Dermis blood vessel endothelial cell (primary cell): ENCODE measurements around the gene SAMD10. TPM values are rescaled to one million over a fixed set of nuclear protein-coding genes. Genes with fewer than 3 reads are reported as not detected.
"Not testable (repeated sequence)": the region's sequence is repeated elsewhere in the genome, so short reads cannot be mapped to it uniquely, and the experiment has no call there.

Experiments used
- DNase-seq: peaks from one replicate; pipeline ENCODE4 v3.0.0; 2010
- total RNA-seq: library from RNA; depleted of rRNA; stranded (reverse); fragments of >200 nt; gene quantifications from 2 replicates; pipeline ENCODE4 v1.2.3, GENCODE V29; 2014

SAMD10 gene
- total RNA-seq, 1 donor from 2014 or later = 4.3 TPM

DNA sequence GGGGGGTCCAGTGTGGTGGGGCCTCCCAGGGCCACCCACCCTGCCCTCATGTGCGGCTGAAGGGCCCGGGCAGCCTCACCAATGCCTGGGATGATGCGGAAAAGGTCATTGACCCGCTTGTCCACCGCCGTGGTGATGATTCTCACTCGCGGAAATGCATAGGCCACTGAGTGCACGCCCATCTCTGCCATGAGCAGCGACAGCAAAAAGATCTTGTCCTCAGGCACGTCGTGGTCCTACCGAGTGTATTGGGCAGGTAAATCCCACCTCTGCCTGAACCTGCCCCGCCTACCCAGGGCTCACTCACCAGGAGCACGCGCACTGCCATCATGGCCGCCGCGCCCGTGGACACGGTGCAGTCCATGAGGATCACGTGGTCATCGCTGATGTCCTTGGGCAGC, 39.4 kb downstream of the SAMD10 start:
- DNase-seq = no peak

DNA sequence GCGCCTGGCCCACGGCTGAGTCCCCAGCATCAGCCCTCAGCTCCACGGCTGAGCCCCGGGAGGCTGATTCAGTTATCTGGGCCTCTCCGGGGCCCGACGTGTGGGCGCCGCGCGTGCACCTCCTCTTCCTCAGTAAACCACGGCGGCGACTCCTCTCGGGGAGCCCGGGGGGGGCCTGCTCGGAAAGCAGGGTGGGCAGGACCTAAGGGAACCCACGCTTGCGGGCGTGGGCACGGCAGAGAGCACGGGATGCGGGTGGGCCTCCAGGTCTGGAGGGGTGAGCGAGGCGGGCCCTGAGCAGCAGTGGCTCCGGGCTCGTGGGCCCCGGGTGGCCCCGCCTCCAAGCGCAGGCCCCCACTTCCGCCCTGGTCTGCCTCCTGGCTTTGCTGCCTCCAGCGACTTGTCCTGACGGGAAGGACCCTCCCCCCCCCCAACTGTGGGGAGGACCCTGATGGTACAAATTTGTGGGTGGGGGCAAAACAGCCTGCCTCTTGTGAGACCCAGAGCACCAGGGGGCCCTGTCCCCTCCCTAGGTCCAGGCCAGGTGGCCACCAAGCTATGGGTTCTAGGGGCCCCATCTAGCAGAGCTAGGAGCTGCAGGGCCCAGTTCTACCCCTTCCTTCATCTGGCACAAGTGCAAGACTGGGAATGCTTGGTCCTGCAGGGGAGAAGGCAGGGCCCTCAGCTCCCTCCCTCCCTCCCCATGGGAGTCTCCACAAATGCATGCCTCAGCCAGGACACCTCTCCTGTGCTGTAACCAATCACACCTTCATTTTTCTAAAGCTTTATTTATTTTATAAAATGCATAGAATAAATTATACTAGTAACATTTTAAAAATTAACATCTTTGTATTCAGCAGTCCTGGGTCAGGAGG, 40.1 kb downstream of the SAMD10 start:
- DNase-seq = no peak

DNA sequence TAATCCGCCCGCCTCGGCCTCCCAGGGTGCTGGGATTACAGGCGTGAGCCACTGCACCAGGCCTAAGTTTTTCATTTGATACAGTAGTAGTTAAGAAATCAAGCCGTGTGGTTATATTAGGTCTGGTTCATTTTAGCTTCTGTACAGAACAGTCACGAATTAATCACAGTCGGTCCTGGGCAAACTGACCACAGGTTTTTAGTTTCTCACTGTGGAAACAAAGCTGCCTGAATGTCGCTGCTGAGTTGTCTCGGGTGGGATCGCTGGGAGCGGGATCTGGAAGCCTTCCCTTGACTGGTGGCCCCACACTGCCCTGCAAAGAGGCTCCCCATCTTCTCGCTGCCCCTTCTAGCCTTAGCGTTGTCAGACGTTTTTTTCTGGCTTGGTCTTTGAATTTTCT, 41.8 kb downstream of the SAMD10 start:
- DNase-seq = no peak

DNA sequence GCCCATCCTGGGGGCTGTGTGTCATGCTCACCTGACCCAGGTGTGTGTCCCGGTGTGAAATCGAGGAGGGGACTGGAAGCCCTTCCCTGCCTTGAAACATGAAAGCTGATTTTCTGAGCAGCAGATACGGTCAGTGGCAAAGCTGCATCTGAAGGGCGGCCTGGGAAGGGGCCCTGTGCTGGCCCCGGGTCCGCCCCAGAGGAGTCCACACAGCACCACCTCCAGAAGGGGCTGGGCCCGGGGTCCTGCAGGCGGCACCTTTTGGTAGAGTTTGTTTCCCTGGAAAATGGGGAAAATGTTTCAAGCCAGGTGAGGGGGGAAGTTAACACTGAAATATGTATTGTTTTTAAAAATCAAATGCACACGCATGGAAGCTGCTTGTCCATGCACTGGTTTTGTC, 44.0 kb downstream of the SAMD10 start:
- DNase-seq = no peak

DNA sequence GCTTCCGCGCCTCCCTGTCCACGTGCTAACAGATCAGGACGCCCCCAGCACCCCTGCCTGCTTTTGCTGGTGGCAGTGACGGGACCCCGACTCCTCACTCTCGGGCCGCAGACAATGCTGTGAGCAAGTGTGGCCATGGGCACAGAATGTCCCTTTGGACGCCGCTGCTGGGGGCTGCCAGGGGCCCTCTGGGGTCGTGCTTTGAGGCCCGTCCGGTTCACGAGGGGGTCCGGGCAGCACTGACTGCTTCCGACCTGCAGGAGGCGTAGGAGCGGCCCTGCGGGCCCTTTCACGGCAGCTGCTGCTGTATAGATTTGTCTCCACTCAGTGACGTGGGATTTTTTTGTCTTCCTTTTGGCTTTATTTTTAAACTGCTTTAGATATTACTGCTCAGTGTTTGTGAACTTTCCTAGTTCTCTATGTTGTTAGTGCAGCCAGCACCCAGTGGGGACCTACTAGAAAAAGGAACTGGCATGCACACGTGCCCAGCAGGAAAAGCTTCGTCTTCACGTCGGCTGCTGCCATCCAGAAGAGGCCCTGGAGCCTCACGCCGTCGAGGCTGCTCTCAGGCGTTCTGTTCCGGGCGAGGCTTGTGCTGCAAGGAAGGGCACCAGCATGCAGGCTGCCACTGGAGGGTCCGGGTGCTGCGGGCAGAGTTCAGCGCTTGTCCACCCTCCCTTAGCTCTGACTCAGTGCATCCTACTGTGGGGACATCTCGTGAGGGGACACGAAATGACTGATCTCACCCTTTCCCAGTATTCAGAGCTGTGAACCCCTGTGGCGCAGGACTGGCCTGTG, 45.0 kb downstream of the SAMD10 start:
- DNase-seq = peak; percentile 36

DNA sequence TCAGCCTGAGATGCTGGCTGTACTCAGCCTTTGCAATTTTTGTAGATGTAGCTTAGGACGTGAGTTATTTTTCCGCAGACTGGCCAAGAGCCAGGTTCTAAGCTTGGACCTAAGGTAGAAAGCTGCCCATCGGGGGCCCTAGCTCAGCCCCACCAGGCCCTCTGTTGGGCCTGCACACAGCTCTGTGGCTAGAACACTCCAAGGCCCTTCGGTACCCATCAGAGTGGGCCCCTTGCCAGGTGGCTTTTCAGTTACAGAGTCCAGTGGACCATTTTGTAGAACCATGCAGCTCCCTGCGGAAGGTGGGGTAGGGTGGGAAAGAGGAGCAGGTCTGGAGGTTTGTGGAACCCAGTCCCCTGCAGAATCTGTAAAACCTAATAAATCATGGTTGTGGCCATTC, 45.8 kb downstream of the SAMD10 start:
- DNase-seq = no peak

DNA sequence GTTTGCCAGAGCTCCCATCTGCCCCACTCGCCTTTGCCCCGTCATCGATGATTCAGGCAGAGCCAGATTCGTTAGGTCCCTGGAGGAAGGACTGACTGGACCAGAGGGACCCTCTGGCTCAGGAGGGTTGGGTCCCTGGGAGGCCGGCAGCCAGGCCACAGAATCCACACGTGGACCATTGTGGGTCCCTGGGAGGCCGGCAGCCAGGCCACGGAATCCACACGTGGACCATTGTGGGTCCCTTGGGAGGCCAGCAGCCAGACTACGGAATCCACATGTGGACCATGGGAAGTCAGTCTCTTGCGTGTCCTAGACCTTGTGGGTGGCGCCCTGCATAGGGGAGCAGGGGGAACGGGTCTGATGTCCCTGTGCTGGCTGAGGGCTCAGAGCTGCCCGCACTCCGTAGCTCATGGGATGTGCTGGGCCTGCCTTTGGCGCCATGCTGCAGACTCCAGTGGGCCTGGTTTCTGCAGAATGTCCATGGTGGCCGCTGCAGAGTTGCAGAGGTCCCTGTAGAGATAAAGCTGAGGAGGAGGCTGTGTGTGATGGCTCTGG, 46.8 kb downstream of the SAMD10 start:
- DNase-seq = no peak

DNA sequence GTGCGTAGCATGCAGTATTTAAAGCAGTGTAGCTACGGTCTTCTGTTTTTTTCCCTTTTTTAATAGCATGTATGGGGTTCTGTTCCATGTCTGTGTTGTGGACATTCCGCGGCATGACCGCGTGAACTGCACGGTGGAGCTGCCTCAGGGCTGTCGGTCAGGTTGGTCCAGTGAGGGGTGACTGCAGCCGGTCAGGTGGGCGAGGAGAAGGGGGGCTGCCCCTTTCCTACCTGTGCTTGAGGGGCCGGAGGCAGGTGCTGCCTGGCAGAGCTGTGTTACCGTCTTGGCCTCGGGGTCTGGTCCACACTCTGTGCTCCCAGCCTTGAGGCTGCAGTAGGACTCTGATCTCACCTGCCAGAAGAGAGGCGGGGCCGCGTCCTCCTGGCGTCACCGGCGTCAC, 47.7 kb downstream of the SAMD10 start:
- DNase-seq = no peak

DNA sequence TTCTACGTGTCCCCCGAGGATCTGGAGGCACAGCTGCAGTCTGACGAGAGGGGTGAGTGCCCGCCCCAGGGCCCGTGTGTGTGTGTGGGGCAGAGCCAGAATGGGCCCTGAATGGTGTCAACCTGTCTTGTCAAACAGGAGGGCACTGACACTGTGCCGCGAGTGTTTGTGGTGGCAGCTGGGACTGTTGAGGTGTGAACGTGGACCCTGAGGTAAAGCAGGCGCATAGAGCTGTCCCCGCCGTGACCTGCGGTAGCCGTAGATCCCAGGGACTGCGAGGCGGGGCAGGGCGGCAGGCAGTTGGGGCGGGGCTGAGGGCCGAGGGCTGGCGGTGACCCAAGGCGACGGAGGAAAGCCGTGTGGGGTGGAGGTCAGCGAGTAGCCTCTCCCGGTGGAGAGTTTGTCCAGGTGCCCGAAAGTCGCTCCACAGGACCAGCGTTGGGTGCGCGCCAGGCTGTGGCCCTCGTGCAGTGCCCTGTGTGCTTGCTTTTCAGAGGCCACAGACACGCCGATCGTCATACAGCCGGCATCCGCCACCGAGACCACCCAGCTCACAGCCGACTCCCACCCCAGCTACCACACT, 48.4 kb downstream of the SAMD10 start:
- DNase-seq = no peak

DNA sequence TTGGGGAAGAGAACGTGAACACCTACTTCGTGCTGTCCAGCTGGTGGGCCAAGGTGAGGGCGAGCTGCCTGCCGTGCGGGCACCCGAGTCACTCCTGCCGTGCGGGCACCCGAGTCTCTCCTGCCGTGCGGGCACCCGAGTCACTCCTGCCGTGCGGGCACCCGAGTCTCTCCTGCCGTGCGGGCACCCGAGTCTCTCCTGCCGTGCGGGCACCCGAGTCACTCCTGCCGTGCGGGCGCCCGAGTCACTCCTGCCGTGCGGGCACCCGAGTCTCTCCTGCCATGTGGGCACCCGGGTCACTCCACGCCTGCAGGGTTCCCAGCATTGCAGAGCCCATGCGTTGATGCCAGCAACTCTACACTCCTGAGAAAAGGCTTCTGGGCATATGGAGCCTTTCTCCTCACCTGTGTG, 50.0 kb downstream of the SAMD10 start:
- DNase-seq = not testable (repeated sequence)

DNA sequence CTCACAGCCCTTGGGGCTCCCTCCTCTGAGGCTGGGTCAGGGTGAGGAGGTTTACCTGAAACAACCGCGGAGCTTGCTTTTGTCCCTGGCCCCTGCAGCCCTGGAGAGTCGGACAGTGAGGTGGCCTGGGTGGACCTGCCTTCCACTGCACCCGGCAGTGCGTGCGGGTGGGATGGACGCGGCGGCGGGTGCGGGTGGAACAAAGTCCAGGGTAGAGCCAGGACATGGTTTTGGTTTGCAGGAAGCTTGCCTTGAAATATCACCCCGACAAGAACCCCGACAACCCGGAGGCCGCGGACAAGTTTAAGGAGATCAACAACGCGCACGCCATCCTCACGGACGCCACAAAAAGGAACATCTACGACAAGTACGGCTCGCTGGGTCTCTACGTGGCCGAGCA, 50.4 kb downstream of the SAMD10 start:
- no peak for DNase-seq

DNA sequence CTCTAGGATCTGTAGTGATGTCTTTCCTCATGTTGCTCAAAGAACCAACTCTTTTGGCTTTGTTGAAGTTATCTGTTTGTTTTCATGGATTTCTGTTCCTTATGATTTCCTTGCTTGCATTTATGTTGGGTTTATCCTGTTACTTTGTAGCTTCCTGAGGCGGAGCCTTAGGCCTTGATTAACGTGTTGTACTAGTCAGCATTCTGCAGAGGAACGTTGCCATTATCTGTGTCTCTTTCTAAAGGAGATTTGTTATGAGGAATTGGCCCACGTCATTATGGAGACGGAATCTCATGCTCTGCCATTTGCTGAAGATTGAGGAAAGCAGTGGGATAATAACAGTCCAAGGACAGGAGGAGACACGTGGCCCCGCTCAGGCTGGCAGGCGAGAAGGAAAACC, 53.1 kb downstream of the SAMD10 start:
- no peak for DNase-seq

DNA sequence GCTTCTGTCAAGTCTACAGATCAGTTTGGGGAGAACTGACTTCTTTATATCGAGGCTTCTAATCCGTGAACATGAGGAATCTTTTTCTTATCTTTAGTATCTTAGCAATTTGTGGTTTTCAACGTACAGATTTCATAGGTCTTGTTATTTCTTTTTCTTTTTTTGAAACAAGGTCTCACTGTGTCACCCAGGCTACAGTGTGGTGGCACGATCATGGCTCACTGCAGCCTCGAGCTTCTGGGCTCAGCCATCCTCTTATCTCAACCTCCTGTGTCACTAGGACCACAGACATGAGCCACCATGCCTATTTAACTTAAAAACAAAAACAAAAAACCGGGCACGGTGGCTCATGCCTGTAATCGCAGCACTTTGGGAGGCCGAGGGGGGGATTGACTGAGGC, 55.2 kb downstream of the SAMD10 start:
- no peak for DNase-seq

Other genes with a start within 250 kb of the SAMD10 start
- 3.4 and 3.7 TPM in 2 replicates for gene LIME1, start 243.0 kb downstream of the SAMD10 start, total RNA-seq
- gene SLC2A4RG, start 239.9 kb downstream of the SAMD10 start, total RNA-seq = 11.7 and 24.1 TPM in 2 replicates
- gene ZBTB46, start 148.4 kb downstream of the SAMD10 start, total RNA-seq = 41.2 and 67.4 TPM in 2 replicates
- not detected in 2 replicates for gene ABHD16B, start 118.1 kb downstream of the SAMD10 start, total RNA-seq
- gene TPD52L2, start 114.4 kb downstream of the SAMD10 start, total RNA-seq = 169 and 181 TPM in 2 replicates
- 90.9 and 98.3 TPM in 2 replicates for gene DNAJC5, start 84.5 kb downstream of the SAMD10 start, total RNA-seq
- 40.7 and 46.4 TPM in 2 replicates for gene UCKL1, start 23.2 kb downstream of the SAMD10 start, total RNA-seq
- 10.0 and 14.5 TPM in 2 replicates for gene ZNF512B, start 9.7 kb downstream of the SAMD10 start, total RNA-seq
- 79.6 and 94.2 TPM in 2 replicates for gene PRPF6, start 1.5 kb upstream of the SAMD10 start, total RNA-seq
- 11.2 and 13.3 TPM in 2 replicates for gene C20orf204, start 56.5 kb upstream of the SAMD10 start, total RNA-seq
- 82.5 and 123 TPM in 2 replicates for gene SOX18, start 70.0 kb upstream of the SAMD10 start, total RNA-seq
- 35.8 and 45.9 TPM in 2 replicates for gene TCEA2, start 83.6 kb upstream of the SAMD10 start, total RNA-seq
- 29.3 and 44.6 TPM in 2 replicates for gene RGS19, start 99.9 kb upstream of the SAMD10 start, total RNA-seq
- gene OPRL1, start 100.4 kb upstream of the SAMD10 start, total RNA-seq = 3.2 and 5.4 TPM in 2 replicates
- gene LKAAEAR1, start 104.8 kb upstream of the SAMD10 start, total RNA-seq = not detected in 2 replicates
- not detected in 2 replicates for gene NPBWR2, start 127.9 kb upstream of the SAMD10 start, total RNA-seq
- gene MYT1, start 184.8 kb upstream of the SAMD10 start, total RNA-seq = not detected in 2 replicates